Erythroblast (primary cell): ENCODE results near the gene GLRA1.

Source experiments
- DNase-seq, 2 experiments: peaks; one replicate each; lab custom pipeline; 2025; lab: John Stamatoyannopoulos, UW
- GATA1 ChIP-seq: IDR thresholded peaks from 2 replicates; pipeline ENCODE4 v1.6.1; 2011; ENCODE audit warnings: low read depth, mild to moderate bottlenecking, control low read depth, low read length, moderate library complexity
- POLR2A ChIP-seq: IDR thresholded peaks from 2 replicates; pipeline ENCODE4 v1.6.1; 2011; ENCODE audit warnings: mild to moderate bottlenecking, low read length

GLRA1 gene

GRCh38 chr5:151775025-151775606 lies 149.5 kb downstream of the GLRA1 start:
- peak in 1 of 2 experiments; percentile 33 for DNase-seq
- TF ChIP-seq GATA1 (no peak), POLR2A (no peak)

DNA sequence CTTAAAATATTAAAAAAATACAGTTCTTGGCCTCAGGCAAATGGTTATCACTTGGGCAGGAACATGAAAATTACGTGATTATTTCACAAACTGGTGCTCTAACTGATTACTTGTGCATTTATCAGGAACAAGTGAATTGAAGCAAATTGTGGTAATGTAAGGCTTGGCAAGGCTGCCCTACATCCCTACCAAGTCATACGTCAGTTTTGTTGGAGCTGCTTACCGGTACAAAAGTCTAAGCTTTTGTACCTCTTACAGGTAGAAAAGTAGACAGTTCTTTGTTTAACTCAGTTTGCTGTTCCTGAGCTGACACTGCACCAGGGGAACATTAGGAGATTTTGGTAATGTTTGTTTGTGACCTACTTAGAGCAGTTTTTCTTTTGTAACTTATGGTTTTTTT lies 150.7 kb downstream of the GLRA1 start:
- TF ChIP-seq GATA1 (no peak), POLR2A (no peak)
- peak; percentile 68 to 75 for DNase-seq

DNA sequence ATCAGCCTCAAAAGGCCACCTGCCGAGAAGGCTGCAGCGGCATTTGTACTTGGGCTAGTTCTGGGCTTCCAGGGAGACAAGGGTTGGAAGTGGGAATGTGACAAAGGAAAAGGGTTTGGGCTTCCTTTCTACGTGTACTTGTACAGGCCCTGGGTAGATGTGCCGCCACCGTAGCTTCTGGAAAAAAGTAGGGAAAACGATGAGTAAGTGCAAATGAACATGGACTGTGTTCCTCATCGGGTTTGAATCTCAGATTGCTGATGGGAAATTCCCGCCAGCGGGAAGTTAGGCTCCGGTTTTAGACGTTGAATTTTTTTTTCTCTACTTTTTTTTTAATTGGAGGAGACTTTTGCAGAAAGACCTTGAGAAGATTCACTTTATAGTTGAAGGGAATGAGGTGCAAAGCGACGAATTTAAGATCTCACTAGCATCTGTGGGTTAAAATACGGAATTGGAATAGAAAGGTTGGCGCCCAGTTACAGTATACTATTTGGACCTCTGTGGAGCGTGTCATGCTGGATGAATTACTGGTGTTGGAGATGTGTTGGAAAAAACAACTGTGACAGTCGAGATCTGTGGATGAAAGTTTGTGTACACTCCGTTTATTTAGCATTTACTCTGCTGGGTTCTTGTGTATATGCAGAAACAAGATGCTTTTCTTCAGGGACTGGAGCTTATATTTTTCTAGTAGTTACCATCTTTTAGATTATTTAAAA lies 151.6 kb downstream of the GLRA1 start:
- DNase-seq, result peak in 1 of 2 experiments; percentile 62
- TF ChIP-seq POLR2A (peak; percentile 12), GATA1 (no peak)
